GM21737 (cell line): ENCODE results near the gene SLC43A3.
"Not testable (repeated sequence)": the region's sequence is repeated elsewhere in the genome, so short reads cannot be mapped to it uniquely, and the experiment has no call there.

Experiments used
- ATAC-seq: cut with Tn5 transposase; IDR thresholded peaks from one replicate; pipeline ENCODE4 v1.9.1; 2021; ENCODE audit warnings: mild to moderate bottlenecking, moderate library complexity; ENCODE audit not compliant: unreplicated experiment

SLC43A3 gene

DNA sequence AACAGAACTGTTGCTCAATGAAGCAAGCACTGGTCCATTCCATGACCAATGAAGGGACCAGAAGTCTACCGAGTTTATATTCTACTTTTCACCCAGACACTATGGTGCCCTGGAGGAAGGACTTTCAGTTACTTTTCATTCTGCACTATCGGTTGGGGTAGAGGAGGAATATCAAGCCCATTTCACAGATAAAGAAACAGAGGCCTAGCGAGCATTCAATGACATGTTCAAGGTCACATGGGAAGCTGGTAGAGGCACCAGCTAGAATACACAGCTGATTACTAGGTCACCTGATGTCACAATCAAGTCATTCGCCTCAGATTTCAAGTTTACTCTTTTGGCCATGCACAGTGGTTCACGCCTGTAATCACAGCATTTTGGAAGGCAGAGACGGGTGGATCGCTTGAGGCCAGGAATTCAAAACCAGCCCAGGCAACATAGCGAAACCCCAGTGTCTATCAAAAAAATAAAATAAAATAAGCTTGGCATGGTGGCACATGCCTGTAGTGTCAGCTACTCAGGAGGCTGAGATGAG is 18.9 kb downstream of the SLC43A3 start:
- no peak for ATAC-seq

GRCh38 chr11:57407010-57407920 is 19.7 kb downstream of the SLC43A3 start:
- ATAC-seq, result no peak

DNA sequence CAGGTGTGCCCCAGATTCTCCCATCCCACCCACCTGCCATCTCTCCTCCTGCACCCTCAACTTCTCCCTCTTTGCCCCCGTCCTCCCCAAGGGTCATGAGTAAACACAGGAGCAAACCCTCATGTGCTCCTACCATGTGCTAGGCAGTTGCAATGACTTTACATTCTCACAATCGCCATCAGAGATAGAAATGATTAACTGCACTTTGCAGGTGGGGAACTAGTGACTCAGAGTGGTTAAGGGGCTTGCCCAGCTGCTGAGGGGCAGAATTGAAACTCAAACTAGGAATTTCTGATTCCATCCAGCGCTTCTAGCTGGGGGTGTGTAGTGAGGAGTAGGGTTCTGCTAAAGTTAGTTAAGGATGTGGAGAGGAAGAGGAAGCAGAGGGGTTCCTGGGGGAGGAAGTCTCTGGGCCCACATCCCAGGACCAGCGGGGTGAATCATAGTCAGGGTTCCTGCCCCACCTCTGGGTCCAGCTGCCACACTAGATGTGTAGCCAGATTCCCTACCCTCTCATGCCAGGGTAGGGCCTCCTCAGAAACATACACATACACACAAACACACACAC is 20.5 kb downstream of the SLC43A3 start:
- peak; percentile 64 for ATAC-seq

- ATAC-seq, result no peak
Measured at GRCh38 chr11:57405271-57405860, 21.6 kb downstream of the SLC43A3 start.

DNA sequence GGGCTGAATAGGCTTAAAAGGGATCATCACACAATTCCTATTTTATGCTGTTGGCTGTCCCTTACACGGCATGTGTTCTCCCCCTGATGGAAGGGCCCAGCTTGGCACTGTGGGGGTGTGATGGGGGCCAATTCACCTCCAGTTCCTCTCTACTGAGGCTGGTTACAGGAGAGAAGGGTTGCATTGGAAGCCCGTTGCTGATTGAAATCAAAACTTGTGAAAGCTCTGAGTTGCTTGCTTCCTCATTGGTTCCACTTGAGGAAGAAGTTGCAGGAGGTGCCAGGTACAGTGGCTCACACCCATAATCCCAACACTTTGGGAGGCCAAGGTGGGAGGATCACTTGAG is 23.1 kb downstream of the SLC43A3 start:
- ATAC-seq, result no peak

GRCh38 chr11:57403003-57403801 is 23.7 kb downstream of the SLC43A3 start:
- ATAC-seq, result not testable (repeated sequence)

DNA sequence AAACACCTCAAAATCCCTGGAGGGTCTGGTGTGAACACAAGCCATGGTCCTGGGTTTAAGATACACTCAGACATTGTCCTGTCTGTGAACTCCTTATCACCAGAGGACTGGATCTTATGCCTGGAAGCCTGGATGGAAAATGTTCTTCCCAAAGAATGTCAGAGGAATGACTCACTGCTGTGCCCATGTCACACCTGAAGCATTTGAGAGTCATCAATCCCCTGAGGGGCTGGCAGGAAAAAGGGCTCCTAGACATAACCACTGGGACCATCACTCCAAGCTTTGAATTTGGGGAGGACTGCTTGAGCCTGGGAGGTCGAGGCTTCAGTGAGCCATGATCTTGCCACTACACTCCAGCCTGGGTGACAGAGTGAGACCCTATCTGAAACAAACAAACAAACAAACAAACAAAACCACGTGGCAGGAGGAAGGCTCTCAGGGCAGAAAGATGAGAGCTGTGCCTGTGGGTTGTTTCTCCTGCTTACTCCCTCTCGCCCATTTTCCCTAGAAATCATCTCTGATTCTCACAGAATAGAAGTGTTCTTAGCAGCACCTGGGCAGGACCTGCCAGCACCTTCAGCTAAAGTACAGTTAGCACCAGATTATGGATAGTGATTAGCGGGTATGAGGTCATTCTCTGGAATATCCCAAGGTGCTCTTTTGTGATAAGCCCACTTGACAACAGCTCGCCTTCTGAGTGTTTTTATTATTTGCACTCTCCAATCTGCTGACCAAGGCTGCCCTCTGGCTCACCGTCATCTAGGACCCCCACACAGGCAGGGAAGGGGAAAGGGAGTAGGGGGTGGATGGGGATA is 24.5 kb downstream of the SLC43A3 start:
- ATAC-seq, result no peak

DNA sequence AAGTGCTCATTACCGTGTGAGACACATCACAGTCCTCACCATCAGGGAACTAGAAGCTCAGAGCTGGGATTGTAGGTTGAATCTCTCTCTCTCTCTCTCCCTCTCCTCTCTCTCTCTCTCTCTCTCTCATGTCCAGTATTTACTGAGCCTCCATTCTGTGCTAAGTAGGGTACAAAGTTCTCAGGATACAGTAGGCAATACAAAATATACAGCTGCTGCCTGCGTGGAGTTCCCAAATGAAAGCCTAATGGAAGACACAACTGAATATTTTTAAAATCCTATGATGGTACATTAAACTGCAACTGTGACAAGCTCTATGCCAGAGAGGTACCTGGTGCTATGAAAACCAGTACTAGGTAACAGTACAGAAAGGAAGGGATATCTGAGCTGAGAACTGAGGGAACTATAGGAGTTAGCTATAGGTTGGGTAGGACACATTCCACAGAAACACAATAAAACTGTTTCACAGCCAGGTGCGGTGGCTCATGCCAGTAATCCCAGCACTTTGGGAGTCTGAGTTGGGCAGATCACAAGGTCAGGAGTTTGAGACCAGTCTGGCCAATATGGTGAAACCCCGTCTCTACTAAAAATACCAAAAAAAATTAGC is 26.8 kb downstream of the SLC43A3 start:
- ATAC-seq, result no peak

GRCh38 chr11:57399221-57399620 is 27.7 kb downstream of the SLC43A3 start:
- no peak for ATAC-seq

- ATAC-seq, result no peak
Measured at GRCh38 chr11:57397394-57397990, 29.4 kb downstream of the SLC43A3 start.

- no peak for ATAC-seq
Measured at GRCh38 chr11:57396744-57397143, 30.2 kb downstream of the SLC43A3 start.

DNA sequence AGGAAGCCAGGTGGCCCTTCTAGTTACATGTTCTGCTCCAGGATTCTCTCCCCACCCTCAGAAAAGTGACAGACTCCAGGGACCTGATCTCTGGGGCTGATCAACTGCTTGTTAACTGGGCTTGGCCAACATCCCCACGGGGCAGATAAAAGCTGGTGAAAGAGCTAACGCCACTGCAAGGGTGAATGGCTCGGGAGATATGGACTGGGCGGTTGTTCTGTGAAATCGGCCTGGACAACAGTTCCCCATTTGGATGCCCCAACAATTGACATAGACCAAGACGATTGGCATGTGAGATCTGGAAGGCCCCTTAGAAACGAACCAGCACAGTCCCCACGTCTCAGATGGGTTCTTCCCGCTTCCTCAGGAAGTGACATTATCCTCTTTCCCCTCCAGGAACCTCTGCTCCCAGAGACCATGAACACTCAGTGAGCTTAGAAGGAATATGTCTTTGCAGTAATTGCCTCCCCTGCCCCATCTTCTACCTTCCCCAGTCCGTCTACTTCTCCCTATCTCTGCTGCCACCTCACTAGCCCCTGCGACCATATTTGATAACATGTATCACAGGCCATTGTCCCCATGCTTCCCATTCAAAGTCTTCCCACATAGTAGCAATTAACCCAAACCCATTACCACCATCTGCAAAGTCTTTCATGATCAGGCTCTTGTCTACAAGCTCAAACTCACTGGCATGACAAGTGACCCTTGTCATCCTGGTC is 30.9 kb downstream of the SLC43A3 start:
- no peak for ATAC-seq

- ATAC-seq, result no peak
Measured at GRCh38 chr11:57394203-57394965, 32.5 kb downstream of the SLC43A3 start.

DNA sequence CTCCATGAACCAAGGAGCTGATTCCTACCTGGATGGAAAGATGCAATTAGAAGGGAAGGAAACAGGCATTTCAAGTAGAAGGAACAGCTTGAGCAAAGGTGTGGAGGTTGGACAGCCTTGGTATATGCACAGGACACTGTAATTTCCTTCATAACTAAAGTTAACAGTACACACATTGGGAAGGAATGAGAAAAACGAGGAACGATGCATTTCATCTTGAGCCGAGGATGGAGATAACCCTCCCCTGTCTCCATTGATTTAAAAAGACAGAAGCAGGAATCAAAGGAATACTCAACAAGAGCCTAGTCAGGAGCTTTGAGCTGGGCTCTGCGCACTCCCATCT is 34.2 kb downstream of the SLC43A3 start:
- ATAC-seq, result no peak

- no peak for ATAC-seq
Measured at GRCh38 chr11:57392066-57392762, 34.7 kb downstream of the SLC43A3 start.

DNA sequence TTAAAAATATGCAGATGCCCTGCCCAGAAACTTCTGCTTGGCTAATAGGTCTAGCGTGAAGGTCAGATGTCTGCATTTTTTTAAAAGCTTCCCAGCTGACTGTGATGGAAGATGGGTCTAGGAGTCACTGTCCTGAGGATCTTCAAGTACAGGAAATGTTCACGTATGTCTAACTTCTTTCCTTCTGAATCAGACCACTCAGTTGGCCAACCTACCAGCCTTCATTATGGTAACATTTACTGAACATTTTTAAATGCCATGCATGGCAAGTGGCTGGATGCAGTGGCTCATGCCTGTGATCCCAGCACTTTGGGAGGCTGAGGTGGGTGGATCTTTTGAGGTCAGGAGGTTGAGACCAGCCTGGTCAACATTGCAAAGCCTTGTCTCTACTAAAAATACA is 35.4 kb downstream of the SLC43A3 start:
- no peak for ATAC-seq

DNA sequence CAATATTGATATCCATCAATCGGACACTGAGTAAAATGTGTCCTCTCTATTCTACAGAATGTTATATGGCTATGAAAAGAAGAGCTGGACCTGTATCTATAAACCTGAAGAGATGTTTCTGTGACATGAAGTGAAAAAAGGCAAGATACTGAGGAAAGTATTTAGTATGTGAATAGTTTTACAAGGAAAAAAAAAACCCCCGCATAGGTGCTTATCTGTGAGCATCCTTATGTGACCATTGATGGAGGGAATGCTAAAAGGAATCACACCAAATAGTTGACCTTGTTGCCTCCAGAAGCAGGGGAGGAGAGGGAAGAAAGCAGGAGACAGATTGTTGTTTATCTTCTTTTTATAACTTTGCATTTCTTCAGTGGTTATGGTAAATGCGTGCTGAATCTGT is 35.8 kb downstream of the SLC43A3 start:
- ATAC-seq, result no peak

DNA sequence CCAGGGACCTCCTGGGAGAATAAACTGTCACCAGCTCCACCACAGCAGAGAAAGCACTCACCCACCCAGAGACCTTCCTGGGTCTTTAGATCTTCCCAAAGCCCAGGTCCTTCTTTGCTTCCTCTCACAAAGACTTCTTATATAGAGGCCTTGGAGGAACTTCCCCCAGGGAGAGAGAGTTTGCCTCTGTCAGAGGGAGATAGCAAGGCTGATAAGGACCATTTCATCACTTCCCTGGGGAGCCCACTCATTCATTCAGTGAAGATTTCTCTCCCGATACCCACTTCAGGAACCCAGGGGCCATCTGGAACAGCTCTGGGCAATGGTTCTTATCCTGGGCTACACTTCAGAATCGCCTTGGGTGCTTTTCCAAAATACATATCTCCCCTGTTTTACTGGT is 36.4 kb downstream of the SLC43A3 start, which contains the start of gene PRG2:
Gene PRG2, minus strand, starts transcription at position 116 of the 400 bp plus-strand sequence. CDS start 706 bp downstream, outside the sequence.
- ATAC-seq, result no peak
